ENCODE results near the gene DUSP1.
"Not testable (repeated sequence)": the region's sequence is repeated elsewhere in the genome, so short reads cannot be mapped to it uniquely, and the experiment has no call there.

The DUSP1 gene

DNA sequence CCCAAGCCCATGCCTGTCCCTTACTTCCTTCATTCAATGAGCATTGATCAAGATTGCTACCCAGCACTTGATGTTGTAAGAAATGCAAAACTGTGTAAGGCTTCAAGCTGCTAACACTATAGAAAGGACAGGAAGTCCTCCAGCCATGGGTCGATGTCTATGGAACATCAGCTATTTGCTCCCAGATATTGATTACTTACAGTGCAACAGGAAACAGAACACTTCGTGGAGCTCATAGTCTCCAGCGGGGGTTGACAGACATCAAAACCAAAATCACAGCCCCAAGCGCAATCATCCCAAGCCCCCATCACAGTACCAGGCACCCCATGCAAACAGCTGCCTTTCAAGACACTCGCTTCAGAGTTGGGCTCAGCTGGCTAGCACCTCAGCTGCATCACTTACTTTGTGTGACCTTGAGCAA lies 26.8 kb upstream of the DUSP1 start:
- DNase-seq (ENCODE audit: low spot score): no peak

DNA sequence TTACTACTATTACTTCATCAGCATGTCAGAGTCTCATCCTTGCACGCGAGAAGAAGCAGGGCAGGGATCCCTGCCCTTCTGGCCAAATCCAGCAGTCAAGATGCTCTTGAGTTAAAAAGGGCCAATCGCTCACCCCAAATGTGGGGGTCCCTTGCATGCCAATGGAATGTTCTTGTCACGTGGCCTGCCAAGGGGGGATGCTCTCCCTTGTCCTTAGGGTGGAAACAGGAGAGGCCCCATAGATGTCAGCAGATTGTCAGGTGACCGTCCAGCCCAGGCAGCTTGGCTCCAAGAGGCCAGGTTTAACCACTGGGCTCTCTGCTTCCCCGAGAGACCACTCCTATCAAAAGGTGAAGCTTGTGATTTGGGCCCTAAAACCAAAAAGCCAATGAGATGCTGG lies 25.3 kb upstream of the DUSP1 start:
- no peak for DNase-seq (ENCODE audit: low spot score)

DNA sequence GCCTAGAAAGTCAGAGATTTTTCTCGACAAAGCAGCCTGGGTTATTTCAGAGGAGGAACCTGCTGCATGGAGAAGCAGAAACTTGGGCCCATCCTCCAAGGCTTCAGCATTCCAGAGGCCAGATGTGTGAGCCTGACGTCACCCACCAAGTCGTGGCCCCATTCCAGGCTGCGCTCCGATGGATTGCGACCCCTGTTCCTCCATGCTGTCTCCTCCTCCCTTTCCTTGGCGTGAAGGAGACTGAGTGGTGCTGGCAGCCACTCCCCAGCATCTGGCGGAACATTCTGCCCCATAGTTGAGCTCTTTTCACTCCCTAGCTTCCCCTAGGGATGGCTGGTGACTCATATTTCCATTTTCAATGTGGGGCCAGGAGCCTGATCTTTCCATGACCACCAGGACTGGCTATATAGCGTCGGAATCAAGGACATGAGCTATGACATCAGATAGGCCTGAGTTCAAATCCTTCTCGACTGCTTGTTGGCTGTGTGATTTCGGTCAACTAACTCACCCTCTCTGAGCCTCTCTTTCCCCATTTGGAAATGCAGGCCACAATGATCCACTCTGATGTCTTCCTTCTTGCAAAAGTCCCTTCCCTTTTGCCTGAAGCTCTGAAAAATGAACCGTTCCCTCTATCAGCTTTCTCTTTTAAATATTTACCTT lies 24.5 kb upstream of the DUSP1 start:
- no peak for DNase-seq (ENCODE audit: low spot score)

DNA sequence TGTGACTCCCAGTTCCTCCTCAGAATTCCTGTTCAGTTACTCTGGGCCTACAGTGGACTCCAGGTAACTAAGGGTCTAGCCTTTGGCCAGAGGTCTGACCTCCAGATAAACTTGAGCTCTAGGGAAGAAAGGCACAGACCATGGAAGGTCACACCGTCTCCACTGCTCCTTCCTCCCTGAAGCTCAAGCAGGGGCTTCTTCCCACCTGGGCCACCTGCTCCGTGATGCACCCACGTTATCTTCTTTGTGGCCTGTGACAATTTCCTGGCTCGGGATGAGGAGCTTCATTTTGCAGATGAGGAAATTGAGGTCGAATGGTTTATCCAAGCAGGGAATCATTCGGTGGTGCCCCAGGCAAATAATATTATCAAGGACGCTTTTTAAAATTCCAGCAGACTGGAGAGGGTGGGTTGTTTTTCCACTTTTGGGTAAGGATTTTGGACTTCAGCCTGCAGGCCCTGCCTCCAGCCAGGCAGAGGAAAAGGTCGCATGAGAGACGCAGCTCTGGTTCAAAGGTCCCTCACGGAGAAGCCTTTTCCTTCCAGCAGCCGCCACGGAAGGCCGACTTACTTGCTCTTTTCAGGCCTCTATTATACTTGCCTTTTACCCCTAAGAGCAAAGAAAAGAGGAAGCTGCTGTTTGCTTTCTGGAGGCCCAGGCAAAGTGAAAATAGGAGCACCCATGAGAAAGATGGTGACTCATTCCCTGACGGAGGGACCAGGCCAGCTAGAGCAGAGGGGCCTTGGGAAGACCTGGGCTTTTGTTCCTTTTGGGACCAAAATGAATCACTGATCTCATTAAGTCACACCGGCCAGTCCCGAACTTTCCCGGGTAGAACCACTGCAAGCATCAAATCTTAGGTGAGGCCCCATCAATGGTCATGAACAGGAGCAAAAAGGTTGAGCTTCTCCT lies 22.8 kb upstream of the DUSP1 start:
- DNase-seq (ENCODE audit: low spot score): no peak

DNA sequence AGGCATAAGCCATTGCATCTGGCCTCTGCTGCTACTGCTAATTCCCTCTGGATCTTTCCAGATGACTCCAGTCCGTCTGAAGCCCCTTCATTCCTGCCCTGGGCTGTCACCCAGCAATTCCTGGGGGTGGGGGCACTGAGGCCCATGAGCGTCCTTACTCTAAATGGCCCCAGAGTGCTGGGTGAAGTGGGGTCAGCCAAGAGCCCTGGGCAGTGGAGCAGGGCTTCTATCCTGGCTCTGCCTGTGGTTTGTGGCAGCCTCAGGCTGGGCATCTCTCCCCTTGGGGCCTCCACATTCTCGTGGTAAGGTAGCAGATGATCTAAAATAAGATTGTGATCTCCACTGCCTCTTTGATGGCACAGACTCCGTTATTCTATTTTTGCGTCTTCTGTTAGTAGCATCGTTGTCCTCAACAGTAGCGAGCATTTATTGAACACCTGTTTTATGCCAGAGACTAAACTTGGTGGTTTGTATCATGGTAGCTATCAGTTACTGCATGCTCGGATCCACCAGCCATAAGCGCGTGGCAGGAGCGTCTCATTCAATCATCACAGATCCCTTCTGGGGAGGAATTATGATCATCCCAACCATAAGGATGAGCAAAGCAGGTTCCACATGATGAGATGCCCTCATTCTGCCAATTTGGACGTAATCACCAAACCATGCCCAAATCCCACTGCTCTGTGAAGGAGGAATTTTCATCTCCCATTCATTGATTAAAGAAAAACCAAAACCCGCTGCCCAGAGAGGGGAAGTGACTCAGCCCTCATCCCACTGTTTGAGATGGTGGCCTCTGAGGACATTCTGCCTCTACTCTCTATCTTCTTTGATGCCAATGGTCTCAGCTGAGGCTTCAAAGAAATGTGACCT lies 21.9 kb upstream of the DUSP1 start:
- no peak for DNase-seq (ENCODE audit: low spot score)

DNA sequence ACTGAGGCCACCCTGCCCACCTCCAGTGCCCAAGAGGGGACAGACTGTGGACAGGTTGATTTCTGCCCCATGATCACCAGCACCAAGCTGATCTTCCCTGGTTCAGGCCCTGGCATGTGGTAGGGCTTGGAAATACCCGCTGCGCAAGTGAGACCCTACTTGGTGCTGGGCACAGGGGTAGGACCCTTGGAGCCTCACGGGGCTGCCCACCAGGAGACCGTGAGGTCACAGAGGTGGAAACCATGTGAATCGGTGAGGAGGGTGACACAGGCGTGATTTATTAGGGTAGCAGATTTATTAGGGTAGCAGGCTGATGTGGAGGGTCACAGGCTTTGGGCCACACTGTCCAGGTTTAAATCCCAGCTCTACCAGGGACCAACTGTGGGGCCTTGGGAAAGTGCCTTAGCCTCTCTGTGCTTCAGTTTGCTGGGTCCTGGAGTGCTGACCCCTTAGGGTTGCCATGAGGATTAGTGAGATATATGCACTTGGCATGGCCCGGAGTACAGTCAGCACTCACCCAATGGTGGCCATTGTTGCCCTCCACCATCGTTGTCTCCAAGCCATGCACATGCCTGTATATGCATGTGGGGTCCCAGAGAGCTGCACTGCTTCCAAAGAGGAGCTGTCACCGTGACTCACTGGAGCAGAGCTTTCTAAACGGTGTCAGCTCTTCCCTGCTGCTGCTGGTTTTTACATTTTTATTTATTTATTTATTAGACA lies 20.9 kb upstream of the DUSP1 start:
- DNase-seq (ENCODE audit: low spot score): no peak

DNA sequence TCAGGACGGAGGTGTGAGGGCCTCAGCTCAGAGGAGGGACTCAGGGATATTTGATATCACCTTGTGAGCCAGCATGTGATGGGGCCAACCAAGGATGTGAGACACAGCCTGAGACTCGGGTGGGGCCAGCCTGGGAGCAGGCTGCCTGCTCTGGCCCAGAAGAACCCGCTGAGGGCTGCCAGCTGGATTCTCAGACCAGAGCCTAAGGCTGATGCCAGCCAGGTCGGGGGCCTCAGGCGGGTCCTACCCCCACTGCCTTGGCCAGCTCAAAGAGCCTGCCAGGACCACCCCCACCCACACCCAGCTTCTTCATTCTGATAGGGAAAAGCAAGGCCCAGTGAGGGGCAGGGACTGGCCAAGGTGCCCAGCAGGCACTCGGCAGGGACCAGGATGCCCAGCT lies 20.3 kb upstream of the DUSP1 start:
- no peak for DNase-seq (ENCODE audit: low spot score)

DNA sequence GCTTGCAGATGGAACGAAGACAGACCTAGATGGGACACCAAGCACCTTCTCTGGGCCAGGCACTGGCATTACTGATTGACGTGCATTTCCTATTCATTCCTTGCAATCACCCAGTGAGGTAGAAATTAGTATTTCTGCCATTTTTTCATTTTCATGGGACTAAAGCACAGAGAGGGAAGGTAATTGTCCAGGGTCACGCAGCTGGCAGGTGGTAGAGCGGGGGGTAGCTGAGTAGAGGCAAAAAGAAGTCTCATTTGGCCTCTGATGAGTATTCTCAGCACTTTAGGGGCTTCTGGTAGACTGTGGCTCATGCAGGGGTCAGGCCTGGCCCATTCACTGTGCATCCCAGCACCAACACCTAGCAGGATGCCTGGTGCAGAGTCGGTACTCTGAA lies 19.5 kb upstream of the DUSP1 start:
- DNase-seq (ENCODE audit: low spot score): no peak

DNA sequence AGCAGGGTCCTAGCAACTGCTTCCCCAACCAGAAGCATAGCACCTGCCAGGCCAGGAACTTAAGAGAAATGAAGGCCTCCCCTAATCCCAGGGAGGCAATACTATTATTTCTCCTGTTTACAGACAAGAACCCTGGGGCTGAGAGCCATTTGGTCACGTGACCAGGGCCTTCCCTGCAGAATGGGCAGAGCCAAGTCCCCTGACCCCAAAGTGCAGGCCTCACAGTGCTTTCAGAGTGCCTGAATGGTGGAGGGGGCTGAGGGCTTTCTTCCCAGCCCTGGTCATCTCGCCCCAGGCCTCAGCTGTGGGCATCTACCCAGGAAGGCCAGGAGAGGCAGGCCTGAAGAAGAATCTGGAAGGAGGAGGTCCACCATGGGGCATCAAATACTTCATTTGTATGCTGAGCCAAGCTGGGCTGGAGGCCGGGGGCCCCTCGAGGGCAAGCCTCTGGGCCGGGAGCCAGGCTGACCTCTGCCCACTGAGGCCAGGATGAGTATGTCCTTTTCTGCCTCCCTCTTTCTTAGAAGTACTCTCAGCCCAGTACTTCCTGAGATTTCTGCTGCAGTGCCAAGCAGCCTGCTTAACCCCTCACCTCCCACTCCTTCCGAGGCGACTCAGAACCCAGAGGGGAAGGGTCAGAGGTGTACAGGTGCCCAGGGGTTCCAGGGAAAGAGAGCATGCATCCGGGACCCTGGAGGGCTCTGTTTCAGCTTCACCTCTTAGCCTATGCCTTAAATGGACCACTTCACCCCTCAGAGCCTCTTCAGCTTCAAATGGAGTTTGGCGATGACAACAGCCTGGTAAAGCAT lies 18.9 kb upstream of the DUSP1 start:
- no peak for DNase-seq (ENCODE audit: low spot score)

DNA sequence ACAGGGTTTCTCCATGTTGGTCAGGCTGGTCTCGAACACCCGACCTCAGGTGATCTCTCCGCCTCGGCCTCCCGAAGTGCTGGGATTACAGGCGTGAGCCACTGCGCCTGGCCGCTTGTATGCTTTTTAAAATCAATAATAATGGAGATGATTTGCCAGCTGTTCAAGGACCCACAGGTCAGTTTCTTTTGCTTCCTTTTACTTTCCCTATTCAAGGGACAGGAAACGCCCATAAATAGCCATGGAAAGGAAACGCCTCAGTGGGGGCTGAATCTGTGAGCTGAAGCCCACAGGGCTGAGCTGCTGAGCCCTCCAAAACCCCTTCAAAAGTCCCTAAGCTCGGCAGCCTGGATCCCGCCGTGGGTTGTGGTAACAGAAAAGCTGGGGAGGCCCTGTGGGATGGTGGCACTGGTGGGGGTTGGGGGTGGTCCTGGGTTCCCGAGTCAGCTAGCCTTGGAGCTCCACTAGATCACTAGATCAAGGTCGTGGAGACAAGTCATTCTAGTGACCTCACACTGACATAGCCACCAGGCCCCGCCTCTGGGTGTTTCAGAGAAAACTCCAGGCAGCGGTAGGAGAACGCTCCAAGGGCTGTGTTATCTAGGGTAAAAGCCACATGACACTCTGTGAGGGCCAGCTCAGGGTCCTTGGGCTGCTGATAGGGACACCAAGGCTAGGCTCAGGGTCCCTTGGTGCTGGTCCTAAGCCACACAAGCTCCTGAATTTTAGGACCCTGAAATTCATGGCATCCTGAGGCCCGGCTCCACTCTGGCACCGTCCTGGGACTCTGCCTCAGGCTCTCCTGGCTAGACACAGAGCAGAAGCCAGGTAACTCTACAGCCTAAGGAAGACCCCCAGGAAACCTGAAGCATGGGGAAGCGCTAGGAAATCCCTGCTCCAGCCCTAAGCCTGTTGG lies 18.0 kb upstream of the DUSP1 start:
- DNase-seq (ENCODE audit: low spot score): no peak

DNA sequence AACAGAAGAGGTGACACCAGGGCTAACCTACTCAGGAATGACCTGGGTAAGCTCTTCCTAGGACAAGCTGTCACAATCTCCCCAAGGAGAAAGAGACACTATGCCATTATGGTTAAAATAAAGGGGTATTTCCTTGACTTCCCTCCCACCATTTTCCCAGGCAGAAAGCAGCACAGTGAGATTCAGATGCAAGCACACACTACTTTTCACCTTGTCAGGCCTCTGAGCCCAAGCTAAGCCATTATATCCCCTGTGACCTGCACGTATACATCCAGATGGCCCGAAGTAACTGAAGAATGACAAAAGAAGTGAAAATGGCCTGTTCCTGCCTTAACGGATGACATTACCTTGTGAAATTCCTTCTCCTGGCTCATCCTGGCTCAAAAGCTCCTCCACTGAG lies 16.5 kb upstream of the DUSP1 start:
- DNase-seq (ENCODE audit: low spot score): not testable (repeated sequence)

DNA sequence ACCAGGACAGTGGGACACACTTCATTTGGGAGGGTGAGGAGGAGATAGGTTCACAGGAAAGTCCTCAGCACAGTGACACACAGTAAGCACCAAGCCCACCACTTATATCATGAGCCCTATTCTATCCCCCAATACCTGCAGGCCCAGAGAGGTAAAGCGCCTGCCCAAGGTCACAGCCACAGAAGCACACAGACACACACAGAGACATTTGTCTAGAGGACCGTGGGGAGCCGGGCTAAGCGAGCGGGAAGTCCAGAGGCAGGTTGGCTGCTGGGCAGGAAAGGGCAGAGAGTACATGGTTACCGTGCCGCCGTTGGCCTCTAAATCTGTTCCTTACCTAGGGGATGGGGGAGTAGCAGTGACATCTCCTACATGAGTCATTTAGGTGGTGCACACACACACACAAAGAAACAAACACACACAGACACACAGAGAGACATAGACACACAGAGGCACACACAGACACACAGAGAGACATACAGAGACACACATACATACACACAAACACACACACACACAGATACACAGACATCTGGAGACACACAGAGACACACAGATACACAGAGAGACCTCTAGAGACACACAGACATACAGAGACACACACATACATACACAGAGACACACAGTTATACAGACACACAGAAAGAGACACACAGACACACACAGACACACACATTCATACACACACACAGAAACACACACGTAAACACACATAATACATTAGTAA lies 15.9 kb upstream of the DUSP1 start:
- DNase-seq (ENCODE audit: low spot score): no peak

DNA sequence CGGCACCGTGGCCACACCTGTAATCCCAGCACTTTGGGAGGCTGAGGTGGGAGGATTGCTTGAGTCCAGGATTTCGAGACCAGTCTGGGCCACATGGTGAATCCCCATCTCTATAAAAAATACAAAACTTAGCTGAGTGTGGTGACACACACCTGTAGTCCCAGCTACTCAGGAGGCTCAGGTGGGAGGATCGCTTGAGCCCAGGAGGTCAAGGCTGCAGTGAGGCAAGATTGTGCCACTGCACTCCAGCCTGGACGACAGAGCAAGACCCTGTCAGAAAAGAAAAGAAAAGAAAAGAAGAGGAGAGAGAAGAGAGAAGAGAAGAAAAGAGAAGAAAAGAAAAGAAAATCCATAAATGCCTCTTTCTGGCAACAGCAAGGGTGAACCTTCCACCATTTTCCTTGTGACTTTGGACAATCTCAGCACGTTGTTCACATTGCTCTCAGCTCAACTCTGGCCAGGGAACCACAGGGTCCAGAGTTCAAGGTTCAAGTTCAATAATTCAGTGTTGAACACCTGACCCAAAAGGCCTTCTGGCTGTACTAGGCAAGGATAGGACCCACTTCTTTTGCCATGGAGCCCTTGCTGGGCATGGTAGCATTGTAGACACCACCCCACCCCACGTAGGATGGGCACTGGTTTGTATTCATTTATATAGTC lies 14.6 kb upstream of the DUSP1 start:
- no peak for DNase-seq (ENCODE audit: low spot score)

DNA sequence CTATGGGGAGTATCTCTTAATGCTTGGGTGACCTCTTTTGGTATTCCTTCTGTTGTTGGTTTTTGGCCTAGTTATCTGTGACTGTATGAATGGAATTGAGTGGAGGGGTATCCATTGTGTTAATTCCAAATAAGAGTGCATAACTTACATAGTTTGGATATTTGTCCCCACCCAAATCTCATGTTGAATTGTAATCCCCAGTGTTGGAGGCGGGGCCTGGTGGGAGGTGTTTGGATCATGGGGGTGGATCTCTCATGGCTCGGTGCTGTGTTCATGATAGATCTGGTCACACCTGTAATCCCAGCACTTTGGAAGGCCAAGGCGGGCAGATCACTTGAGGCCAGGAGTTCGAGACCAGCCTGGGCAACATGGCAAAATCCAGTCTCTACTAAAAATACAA lies 13.2 kb upstream of the DUSP1 start:
- not testable (repeated sequence) for DNase-seq (ENCODE audit: low spot score)

DNA sequence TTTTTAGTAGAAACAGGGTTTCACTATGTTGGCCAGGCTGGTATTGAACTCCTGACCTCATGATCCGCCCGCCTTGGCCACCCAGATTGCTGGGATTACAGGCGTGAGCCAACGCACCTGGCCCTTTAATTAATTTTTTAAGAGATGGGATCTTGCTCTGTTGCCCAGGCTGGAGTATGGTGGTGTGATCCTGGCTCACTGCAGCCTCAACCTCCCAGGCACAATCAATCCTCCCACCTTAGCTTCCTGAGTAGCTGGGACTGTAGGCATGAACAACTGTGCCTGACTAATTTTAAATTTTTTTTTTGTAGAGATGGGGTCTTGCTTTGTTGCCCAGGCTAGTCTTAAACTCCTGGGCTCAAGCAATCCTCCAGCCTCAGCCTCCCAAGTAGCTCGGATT lies 12.3 kb upstream of the DUSP1 start:
- not testable (repeated sequence) for DNase-seq (ENCODE audit: low spot score)

DNA sequence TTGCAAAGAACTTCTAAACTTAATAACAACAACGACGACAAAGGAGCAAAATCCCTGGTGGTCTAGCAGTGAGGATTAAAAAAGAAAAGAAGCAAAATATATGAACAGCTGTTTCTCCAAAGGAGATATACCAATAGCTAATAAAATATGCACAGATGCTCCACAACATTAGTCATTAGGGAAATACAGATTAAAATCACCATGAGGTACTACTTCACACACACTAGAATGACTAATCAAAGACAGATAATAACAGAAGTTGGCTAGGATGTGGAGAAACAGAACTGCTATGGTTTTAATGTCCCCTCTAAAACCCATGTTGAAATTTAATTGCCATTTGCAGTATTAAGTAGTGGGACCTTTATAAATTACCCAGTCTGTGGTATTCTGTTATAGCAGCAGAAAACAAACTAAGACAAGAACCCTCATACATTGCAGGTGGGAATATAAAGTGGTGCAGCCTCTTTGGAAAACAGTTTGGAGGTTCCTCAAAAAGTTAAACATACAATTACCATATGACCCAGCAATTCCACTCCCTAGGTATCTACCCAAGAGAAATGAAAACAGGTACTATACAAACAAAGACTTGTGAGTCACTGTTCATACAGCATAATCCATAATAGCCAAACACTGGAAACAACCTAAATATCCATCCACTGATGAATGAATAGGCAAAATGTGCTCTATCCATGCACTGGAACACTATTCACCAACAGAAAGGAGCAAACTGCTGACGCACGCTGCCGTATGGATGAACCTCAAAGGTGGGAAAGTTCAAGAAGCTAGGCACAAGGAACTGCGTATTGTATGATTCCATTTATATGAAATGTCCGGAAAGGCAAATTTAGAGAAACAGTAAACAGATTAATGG lies 11.4 kb upstream of the DUSP1 start:
- no peak for DNase-seq (ENCODE audit: low spot score)

DNA sequence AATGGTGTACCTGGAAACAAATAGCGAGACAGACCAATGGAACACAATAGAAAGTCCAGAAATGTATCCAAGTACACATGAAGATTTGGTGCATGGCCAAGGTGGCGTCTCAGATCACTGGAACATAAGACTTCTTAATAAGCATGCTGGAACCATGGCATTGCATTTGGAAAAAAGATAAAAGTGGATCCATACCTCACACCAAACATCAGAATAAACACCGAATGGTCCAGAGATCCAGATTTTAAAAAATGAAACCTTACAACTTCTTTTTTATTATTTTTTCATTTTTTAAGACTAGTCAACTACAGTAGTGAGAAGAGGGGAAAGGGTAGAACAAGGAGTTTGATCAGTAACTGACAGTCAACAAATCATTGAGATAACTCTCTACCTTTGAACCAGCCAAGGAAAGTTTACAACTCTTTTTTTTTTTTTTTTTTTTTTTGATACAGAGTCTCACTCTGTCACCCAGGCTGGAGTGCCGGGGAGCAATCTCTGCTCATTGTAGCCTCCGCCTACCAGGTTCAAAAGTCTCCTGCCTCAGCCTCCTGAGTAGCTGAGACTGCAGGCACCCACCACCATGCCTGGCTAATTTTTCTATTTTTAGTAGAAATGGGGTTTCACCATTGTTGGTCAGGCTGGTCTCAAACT lies 8.8 kb upstream of the DUSP1 start:
- DNase-seq (ENCODE audit: low spot score): no peak

All from COLO829 (cell line).